Body of pancreas (tissue), 4 donors: ENCODE results near the gene MMP17.

ENCODE experiments used
- POLR2A ChIP-seq, 3 donors: fragments of 450-650 bp; IDR thresholded peaks; one replicate each; pipeline ENCODE4 v1.6.1; 2016; ENCODE audit warnings: antibody characterized with exemption in 3 of 3, mild to moderate bottlenecking in 2 of 3
- TF ChIP-seq, protein P1 (sequence below), 7 experiments: fragments of 450-650 bp in 4 of 7; fragments of 200-600 bp in 3 of 7; sonication (generic) in 3 of 7; IDR thresholded peaks; one replicate each; pipeline ENCODE4 v1.5.1; 2016 to 2019; ENCODE audit warnings: antibody characterized with exemption in 7 of 7

DNA sequence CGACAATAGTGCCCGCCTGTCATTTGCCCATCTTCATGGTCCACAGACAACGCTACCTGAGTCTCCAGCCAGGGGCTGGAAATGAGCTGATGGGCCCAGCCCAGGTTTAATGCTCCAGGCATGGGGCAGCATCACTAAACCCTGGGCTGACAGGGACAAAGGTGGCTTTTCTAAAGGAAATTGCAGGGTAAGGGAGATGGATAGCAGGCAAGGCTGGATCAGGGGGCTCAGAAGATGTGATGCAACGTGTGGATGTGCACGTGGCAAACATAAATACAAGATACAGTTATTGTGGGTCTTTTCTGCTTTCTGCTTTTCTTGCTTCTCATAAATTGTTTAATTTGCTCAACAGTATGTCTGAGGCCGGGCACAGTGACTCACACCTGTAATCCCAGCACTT lies 3.7 kb upstream of the MMP17 start:
- TF ChIP-seq, protein P1, sequence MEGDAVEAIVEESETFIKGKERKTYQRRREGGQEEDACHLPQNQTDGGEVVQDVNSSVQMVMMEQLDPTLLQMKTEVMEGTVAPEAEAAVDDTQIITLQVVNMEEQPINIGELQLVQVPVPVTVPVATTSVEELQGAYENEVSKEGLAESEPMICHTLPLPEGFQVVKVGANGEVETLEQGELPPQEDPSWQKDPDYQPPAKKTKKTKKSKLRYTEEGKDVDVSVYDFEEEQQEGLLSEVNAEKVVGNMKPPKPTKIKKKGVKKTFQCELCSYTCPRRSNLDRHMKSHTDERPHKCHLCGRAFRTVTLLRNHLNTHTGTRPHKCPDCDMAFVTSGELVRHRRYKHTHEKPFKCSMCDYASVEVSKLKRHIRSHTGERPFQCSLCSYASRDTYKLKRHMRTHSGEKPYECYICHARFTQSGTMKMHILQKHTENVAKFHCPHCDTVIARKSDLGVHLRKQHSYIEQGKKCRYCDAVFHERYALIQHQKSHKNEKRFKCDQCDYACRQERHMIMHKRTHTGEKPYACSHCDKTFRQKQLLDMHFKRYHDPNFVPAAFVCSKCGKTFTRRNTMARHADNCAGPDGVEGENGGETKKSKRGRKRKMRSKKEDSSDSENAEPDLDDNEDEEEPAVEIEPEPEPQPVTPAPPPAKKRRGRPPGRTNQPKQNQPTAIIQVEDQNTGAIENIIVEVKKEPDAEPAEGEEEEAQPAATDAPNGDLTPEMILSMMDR (IDR thresholded peaks at IDR 0.05), result no peak
- no peak for TF ChIP-seq POLR2A (IDR thresholded peaks at IDR 0.05)
